GM21360 (cell line): ENCODE results near the gene ANKRD35.

Experiments
- ATAC-seq: cut with Tn5 transposase; IDR thresholded peaks from one replicate; pipeline ENCODE4 v1.9.1; 2021; ENCODE audit warnings: mild to moderate bottlenecking, moderate library complexity; ENCODE audit not compliant: unreplicated experiment

The ANKRD35 gene

DNA sequence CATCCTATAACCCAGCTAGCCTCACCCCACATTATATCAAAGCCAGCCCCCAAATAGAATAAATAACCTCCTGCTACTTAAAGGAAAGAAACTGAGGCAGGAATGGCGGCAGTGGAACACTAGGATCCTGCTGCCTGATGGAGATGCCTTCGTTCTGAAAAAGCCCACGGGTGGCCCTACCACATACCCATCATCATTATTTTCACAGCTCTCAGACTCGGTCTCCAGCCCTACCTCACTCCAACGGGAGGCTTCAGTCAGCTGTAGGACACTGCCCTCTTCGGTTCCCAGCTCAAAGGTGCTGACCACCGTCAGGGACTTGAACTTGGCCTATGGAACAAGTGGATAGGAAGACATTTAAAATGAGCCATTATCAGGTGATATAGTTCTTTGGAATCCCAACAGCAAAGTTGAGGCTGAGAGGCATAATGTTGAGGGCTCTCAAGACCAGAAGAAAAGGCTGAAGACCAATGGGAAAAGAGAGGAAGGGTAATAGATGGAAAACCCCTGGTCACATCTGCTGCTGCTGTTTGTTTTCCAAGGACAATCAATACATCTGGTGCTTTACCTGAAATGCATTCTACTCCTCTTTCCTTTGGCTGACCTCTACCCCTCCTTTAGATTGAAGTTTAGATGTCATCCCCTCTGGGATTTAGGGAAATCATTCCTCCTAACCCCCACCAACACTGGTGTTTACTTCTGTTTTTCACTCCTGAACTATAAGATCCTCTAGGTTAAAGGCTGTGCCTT, 7.8 kb upstream of the ANKRD35 start:
- ATAC-seq, result no peak

DNA sequence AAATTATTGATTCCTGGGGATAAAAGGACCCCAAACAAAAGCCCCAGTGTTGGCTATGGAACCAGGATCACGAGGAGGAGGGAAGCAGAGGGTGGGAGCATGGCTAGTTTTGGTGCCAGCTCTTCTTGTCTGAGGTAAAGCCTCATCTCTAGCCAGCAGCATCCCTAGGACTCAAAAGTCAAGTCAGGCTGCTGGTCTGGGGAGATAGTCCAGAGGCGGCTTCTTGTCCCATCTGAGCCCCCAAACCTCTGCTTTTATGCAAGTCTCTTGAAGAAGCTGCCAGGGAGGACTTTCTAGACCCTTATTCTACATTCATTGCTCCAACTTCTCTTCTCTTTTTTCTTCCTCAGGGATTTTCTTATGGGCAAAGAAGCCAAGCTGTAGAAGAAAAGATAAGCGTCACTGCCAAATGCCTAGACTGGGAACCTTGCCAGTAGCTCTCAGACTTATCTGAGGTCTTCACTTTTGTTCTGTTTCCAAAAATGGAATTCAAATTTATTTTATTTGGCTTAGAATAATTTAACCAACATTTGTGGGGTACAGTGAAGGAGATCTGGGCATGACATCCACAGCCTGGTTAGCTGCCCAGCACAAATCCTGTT, 6.9 kb upstream of the ANKRD35 start:
- no peak for ATAC-seq

DNA sequence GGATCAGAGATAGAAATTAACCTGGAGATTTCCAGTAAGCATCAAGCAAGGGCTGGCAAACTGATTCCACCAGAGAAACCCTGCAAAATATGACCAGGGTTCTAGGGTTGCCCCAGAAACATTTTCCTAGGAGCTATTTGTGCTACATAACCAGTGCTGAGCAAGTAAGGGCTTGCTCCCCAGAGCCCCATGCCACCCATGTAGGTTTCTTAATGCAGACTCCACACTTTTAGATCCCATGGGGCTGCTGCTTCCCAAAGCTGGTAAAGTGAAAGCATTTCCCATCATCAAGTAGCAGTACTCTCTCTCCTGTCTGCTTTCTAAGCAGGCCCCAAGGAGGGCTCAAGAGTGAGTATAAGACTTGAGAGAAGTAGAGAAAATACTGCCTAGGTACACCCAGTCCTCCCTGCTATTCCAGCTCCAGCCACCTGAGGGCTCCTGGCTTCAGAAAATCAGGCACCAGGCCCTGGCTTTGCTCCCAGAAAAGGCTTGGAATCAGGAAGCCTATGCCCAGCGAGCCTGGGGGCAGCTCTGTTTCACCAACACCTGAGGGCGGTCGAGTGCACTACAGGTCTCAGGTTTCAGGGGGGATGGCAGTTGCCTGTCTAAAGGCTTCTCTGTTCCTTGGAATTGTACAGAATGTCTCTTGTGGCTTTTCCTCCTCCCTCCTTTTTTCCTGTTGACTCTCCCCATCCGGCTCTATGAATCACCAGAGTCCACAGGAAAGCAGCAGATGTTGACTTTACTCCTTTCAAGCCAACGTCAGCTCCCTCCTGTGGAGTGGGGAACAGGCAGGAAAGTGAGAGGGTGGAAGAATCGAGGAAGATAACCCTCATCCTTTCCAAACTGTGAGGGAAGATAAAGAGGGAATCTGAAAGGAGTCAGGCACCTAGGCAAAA, 6.2 kb upstream of the ANKRD35 start:
- no peak for ATAC-seq

DNA sequence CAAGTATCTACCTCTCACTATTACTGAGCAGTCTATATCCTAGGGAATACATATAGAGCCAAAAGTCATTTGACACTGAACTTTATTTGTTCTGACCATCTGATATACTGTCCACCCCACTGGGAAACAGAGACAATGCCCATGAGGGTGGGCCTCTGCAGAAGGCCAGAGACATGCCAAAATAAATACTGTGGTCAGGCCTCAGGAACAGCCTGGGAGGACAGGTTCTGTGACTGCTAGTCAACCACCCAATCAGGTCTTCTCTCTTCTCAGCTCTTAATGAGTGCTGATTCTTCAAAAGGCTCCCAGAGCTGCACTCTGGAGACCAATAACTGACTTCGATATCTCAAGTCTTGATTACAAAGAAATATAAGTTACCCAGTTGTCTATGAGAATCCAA, 5.5 kb upstream of the ANKRD35 start:
- no peak for ATAC-seq

DNA sequence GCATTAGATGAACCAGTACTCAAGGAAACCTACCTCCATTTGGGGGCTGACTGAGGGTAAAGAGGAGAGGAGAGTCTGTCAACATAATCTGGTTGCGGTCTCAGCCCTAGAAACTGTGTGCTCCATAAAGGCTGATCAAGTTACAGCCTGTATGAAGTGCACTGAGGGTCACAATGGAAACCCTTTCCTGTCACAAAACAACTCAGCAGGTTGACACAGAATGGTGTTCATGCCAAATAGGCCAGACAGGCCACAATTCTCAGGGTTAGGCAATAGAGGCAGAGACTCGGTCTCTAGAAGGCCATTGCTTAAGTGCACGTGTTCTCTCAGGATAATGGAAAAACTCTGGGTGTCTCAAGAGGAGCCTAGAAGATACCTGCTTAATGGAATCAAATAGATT, 4.1 kb upstream of the ANKRD35 start:
- ATAC-seq, result no peak

GRCh38 chr1:145887631-145888030, 2.0 kb upstream of the ANKRD35 start:
- ATAC-seq, result no peak

DNA sequence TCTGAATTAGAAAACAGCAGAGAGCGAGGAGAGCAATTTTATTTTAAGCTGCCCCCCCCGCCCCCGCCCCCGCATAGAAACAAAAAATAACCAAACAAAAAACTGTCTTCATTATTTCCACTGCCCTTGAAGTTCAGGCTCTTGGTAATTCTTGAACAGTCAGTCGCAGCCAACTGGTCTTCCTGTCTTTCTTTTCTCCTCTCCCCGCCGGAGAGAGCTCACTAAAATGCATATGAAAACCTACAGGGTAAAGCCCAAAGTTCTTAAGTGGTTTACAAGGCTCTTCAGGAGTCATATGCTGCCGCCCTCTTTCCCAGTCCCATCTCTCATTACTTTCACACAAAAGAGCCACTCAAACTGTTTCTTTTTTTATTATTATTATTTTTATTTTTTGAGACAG, 1.1 kb upstream of the ANKRD35 start:
- no peak for ATAC-seq

DNA sequence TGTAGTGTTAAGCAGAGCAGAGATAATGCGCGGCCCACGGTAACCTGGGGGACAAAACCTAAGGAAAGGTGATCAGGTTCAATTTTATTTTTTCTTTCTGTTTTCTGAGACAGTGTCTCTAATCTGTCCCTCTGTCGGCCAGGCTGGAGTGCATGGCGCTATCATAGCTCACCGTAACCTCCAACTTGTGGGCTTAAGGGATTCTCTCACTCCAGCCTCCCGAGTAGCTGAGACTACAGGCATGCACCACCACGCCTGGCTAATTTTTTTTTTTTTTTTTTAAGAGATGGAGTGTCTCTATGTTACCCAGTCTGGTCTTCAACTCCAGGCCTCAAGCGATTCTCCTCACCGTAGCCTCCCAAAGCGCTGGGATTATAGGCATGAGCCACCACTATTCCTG, 724 bp upstream of the ANKRD35 start:
- ATAC-seq, result no peak

GRCh38 chr1:145884675-145885074, 991 bp downstream of the ANKRD35 start:
- ATAC-seq, result no peak

DNA sequence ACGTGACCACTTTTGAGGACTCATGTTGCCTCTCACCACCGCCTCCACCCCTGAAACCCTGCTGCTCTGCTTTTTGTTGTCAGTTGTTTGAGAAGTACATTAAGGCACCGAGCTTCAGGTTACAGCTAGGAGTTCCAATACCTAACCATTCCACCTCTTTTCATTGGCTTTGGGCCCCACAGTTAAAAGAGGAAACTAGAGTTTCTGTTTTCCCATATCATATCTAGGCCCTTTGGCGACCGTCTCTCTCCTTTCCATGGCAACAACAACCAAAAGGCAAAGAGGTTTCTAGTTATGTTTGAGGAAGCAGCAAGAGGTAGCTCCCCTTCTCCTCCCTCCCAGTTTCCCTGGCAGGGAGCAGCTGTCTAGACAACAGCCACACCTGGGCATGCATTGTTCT, 5.9 kb downstream of the ANKRD35 start:
- no peak for ATAC-seq

DNA sequence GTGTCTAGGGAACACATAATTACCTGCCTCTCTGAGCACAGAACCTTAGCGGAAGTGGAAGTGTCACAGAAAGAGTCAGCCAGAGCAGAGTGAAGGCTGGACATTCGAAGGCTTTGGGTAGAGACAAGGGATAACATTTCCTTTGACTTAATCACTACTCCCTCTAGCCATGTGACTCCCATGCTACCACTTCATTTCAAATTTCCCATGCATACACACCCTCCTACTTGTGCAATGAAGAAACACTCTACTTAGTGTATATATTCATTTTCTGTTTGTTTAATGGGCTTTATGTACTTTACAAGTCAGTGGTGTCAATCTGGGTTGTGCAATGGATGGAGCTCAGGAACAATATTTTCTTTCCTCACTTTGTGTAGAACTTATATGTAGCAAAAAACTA, 6.9 kb downstream of the ANKRD35 start:
- no peak for ATAC-seq

GRCh38 chr1:145877923-145878486, 7.7 kb downstream of the ANKRD35 start:
- ATAC-seq, result no peak

DNA sequence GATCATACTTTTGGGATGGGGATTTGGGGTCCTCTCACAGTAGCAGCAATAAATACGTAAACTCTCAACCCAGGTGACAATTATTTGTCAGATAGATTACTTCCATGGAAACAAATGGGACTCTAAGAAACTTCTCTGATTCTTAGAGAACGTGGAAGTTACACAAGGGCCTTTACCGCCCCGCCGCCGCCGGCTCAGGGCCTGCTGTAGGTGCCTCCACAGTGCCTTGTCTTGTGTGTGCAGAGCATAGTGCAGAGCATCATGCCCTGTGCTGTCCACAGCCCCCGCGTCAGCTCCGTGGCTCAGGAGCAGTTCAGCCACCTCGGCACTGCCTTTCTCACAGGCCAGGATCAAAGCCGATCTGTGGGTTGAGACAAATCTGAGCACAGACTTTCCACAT, 11.0 kb downstream of the ANKRD35 start:
- ATAC-seq, result no peak

DNA sequence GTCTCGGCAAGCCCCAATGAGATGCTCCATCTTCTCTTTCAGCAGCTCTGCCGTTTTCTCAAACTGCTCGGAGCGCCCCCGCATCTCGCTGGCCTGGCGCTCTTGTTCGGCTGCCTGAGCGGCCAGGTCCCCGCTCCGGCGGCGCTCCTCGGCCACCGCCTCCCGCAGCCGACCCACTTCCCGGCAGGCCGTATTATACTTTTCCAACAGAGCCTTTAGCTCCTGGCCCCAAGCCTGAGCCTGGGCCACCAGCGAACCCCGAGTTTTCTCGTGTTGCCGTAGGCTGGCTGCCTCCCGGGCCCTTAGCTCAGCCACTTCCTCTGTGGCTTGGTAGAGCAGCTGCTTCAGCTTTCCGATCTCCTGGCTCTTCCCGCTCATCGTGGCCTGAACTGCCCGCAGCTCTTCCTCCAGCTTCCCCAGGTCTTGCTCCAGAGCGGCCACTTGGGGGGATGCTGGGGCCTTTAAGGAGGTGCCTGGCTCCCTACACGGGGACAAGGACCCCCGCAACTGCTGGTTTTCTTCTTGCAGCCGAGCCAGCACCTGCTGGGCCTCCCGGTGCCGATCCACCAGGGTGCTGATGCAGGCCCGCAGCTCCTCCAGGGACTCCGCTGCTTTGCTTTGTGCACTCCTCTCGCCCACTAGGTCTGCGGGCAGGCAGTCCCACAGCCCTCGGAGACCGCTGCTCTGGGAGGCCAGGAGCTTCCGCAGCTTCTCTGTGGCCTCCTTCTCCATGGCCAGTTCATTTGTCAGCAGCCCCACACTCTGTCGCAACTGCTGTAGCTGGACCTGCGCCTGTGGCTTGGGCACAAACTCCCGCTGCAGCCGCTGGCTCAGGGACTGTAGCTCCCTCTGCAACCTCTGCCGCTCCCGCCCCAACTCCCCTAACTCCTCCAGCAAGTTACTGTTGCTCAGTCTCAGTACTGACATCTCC, 13.4 kb downstream of the ANKRD35 start:
- no peak for ATAC-seq

GRCh38 chr1:145868232-145868631, 17.4 kb downstream of the ANKRD35 start:
- no peak for ATAC-seq

GRCh38 chr1:145863282-145864018, 22.2 kb downstream of the ANKRD35 start:
- no peak for ATAC-seq

DNA sequence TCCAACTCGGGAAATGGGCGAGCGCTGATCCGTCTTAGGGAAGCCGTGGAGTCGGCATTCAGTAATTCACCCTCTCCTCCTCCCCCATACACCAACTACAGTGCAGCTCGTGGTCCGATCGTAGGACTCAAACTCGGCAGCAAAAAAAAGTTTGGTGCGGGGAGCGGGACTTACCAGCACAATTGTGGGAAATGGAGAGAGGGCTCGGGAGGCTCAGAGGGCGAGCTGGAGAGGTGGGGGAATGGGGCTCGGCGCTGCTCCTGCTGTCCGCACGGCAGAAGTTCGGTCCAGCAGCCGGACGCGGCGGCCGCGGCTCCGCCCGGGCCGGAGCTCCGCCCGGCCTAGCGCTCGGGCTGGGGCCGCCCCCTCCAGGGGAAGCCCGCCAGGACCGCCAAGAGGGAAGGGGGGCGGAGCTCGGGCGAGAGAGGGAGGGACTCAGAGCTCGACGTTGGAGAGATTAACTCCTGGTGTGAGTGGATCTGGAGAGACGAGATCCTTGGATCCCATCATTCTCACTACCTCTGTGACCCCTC, 26.1 kb downstream of the ANKRD35 start:
- ATAC-seq, result peak; percentile 67

DNA sequence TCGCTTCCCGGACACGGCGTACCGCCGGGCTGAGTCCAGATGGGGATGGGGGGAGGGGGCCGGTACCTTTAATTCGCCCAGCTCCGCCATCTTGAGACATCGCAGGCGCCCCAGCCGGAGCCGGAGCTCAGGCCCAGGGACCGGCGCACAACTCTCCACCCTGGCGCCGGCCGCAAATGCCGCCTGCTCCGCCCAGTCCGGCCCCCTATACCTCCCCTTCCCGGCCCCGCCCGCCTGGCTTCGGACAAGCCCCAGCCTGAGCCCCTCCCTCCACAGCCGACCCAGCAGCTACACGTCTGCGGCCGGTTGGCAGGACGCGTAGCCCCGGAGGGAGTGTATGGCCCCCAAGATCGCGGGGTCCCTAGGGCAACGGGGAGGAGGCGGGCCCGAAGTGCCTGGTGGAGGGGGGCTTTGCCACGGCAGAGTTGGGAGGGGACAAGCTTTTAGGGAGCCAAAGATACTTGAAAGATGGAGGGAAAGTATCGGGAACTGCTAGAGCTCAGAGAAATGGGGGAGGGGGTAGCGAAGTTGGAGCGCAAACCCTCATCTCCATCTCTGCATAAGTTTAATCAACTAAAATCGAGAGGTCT, 26.7 kb downstream of the ANKRD35 start, which contains the start of gene PIAS3:
TSS of gene PIAS3 (minus strand) at position 181 of the 590 bp plus-strand sequence. CDS start at position 90, 91 bp downstream.
- ATAC-seq, result peak; percentile 73
